ENCODE data around the gene SDK2. TPM values are rescaled to one million over a fixed set of nuclear protein-coding genes. Genes with fewer than 3 reads are reported as not detected.

The SDK2 gene
- total and polyA plus RNA-seq, 9 of the 15 experiments (the other 6 are each of a cell fraction or from before 2014, with no cell fraction given), result 0.04 TPM; not detected in 8

- ChIA-PET CTCF (ENCODE audit: low intra/inter-chr PET ratio) (interaction anchor here (0.6 kb wide), 1 partner anchor 65 kb away, joined by 7 read pairs; no protein-coding TSS in a partner anchor), POLR2A (no interaction called here)
- H3K9ac ChIP-seq (ENCODE audit: insufficient read depth in 1 of 2, low read depth in 2 of 2, low read length in 2 of 2), result no peak overlapping the region
- H3K4me1 ChIP-seq (replicated peaks in 1 of 2; ENCODE audit: control insufficient read depth in 2 of 2, insufficient read depth in 2 of 2, low read length in 2 of 2), result no peaks in the 10 kb centered on the region
- no peak overlapping the region for H3K27ac ChIP-seq (ENCODE audit: extremely low read depth, low read depth, low read length)
- DNase-seq (ENCODE audit: extremely low read depth in 1 of 4, low spot score in 3 of 4), result no peak
- H3K9me1 ChIP-seq (ENCODE audit: control insufficient read depth, insufficient read depth, low read length), result no peaks in the 10 kb centered on the region
- no peaks in the 10 kb centered on the region for H3K36me3 ChIP-seq (ENCODE audit: control insufficient read depth, insufficient read depth, low read length)
- no peak overlapping the region for H3K4me2 ChIP-seq (ENCODE audit: insufficient read depth, low read length)
- no TSS peak for BruUV-seq (replicated peaks)
- FAIRE-seq, result no peak
- H3K4me3 ChIP-seq, result no peak overlapping the region
- TF ChIP-seq CREB3 (tag; conservative IDR thresholded peaks at IDR 0.05; ENCODE audit: low read depth) (no peak), PTTG1 (tag; IDR thresholded peaks at IDR 0.05; ENCODE audit: low read depth) (no peak), HNRNPH1 (optimal IDR thresholded peaks at IDR 0.05; ENCODE audit: low read depth, low read length) (no peak), RFX7 (CRISPR knock-in tag; IDR thresholded peaks at IDR 0.05) (no peak), MAFF (IDR thresholded peaks at IDR 0.05; ENCODE audit: low read length) (no peak), KLF16 (IDR thresholded peaks at IDR 0.05) (no peak), ZNF23 (CRISPR knock-in tag; IDR thresholded peaks at IDR 0.05) (no peak)
- TF ChIP-seq, protein P1, sequence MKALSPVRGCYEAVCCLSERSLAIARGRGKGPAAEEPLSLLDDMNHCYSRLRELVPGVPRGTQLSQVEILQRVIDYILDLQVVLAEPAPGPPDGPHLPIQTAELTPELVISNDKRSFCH (CRISPR knock-in tag; IDR thresholded peaks at IDR 0.05), result no peak
- TF ChIP-seq, protein P1 (tag; IDR thresholded peaks at IDR 0.05), result no peak
- 0% methylated on average over 5 of the region's 5 CpGs for WGBS (ENCODE audit: insufficient coverage, low coverage, missing lambda C conversion rate)
- ATAC-seq, result no peak
- H3K9me3 ChIP-seq (replicated peaks; ENCODE audit: control insufficient read depth, insufficient read depth, low read depth, low read length), result no peaks in the 10 kb centered on the region
- intact Hi-C loops (cut with micrococcal nuclease) (no loop called here), in situ Hi-C loops (cut with MboI) (no loop called here)
- no peak overlapping the region for H2AFZ ChIP-seq (ENCODE audit: low read depth, low read length)
- H4K20me1 ChIP-seq (replicated peaks; ENCODE audit: control insufficient read depth, insufficient read depth, low read length), result peaks cover 7% of the 10 kb centered on the region; the same call in 1 of the 2 replicates
- no peaks in the 10 kb centered on the region for H3K79me2 ChIP-seq (ENCODE audit: control insufficient read depth, insufficient read depth, low read length)
- peaks cover 0 to 23% of the 10 kb centered on the region in 2 experiments; a peak in 2 of 5 replicates for H3K27me3 ChIP-seq (ENCODE audit: control insufficient read depth in 2 of 2, insufficient read depth in 2 of 2, low read length in 2 of 2)
These were observed 9.6 kb downstream of the SDK2 start for GRCh38 chr17:73634629-73635028.

Data from K562 (cell line).